LNCAP (cell line): ENCODE results near the gene CBX4.

ENCODE experiments used
- TF ChIP-seq, protein P1 (sequence below): fragments of 450-650 bp; IDR thresholded peaks from 2 replicates; pipeline ENCODE4 v1.5.1; 2017; ENCODE audit warnings: mild to moderate bottlenecking

Gene CBX4

DNA sequence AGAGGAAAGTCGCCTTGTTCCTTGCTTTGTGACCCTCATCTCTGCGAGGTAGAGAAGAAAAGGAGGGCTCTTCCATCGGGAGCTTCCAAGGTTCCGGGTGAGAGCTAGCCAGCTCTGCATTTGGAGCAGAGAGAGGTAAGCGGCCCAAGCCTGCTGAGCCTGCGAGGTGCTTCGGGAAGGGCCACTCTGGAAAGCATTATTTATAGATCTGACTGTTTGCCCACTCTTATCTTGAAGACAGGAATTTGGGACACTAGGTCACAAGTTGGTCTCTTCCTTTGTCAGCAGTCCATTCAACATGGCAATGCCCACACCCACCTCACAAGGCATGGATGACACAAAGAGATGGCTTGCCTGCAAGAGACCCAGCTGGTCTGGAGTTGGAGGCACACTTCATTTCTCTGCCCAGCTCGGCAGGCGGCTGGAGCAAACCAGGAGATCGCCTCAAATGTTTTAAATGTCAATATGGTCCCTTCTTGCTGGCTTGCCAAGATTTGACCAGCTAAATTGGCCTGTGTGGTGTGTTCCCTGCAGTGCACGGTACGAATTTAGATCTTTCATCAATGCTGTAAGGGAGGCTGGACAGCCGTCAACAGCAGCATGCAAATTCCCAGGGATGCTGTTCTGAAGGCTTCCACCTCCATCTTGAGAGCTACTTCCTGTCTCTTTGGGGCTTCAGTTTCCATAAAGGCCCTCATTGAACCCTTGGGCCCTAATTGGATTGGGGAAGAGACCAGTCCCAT is 19.5 kb downstream of the CBX4 start:
- TF ChIP-seq, protein P1, sequence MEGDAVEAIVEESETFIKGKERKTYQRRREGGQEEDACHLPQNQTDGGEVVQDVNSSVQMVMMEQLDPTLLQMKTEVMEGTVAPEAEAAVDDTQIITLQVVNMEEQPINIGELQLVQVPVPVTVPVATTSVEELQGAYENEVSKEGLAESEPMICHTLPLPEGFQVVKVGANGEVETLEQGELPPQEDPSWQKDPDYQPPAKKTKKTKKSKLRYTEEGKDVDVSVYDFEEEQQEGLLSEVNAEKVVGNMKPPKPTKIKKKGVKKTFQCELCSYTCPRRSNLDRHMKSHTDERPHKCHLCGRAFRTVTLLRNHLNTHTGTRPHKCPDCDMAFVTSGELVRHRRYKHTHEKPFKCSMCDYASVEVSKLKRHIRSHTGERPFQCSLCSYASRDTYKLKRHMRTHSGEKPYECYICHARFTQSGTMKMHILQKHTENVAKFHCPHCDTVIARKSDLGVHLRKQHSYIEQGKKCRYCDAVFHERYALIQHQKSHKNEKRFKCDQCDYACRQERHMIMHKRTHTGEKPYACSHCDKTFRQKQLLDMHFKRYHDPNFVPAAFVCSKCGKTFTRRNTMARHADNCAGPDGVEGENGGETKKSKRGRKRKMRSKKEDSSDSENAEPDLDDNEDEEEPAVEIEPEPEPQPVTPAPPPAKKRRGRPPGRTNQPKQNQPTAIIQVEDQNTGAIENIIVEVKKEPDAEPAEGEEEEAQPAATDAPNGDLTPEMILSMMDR, result no peak

DNA sequence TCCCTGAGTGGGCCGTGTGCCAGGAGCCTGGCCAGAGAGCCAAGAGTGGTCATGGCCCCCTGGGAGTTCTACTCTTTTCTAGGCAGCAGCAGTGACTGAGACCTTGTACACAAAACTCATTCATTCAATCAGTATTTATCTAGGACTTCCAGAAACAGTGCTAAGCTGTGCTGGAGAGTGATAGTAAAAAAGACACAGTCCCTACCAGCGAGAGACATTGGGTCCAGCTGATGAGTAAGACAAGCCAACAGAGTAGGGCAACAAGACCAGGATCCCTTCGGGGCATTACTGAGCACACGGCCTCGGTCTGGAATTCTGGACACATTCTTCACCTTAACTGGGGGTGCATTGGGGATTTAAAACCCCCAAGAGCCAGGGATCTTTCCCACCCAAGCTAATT is 20.2 kb downstream of the CBX4 start:
- TF ChIP-seq, protein P1, result no peak

DNA sequence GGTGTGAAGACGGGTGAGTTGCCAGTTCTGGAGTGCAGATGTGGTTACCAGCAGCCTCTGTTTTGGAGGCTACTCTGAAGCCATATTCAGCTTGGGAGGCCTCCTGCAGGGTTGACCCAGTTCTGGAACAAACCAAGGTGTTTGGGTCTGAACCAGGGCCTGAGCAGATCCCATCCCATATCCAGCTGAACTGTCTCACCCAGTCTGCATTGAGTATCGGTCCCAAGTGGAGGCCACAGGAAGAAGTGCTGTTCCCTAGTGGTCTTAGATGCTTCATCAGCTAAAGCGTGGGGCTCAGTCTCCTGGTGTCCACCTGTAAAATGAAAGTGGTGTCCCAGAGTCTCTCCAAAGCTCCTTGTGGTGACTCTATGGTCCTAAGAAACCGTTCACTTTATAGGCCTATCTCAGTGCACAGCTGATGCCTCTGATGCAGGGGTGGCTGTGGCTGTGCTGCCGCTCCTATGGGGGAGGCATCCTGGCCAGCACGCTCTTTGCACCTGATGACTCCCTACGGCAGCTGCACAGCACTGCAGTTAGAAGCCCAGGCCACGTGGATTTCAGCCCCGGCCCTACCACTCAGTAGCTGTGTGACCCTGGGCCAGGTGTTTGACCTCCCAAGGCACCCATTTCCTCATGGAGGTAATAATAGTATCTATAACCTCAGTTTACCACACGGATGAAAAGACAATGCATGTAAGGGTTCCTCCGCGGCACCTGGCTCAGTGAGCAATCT is 21.0 kb downstream of the CBX4 start:
- TF ChIP-seq, protein P1, result no peak

DNA sequence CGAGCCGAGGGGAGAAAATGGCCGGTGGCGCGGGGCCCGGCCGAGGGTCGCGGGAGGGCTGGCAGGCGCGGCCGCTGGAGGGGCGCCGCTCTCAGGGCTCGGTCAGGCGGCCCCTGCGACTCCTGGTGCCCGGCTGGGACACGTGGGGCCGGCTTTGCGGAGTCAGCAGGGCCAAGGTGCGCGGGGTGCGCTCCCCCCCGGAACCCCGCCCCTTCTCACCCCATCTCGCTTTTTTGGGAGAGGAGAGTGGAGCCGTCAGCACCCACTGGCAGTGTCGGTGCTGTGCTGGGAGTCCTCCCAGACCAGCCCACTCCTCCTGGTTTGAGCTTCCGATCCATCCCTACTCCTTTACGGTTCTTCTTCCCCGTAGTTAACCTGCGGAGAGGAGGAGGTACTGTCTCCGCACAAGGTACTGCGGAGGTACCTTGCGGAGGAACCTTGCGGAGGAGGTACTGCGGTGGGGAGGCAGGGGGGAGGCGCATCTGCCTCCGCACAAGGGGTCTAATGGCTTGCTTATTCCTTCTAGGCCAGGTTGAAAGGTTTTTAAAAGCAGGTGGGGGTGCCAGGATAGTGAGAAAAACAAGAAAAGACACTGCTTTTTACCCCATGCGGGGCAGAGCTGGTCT is 23.3 kb downstream of the CBX4 start:
- TF ChIP-seq, protein P1, result no peak

DNA sequence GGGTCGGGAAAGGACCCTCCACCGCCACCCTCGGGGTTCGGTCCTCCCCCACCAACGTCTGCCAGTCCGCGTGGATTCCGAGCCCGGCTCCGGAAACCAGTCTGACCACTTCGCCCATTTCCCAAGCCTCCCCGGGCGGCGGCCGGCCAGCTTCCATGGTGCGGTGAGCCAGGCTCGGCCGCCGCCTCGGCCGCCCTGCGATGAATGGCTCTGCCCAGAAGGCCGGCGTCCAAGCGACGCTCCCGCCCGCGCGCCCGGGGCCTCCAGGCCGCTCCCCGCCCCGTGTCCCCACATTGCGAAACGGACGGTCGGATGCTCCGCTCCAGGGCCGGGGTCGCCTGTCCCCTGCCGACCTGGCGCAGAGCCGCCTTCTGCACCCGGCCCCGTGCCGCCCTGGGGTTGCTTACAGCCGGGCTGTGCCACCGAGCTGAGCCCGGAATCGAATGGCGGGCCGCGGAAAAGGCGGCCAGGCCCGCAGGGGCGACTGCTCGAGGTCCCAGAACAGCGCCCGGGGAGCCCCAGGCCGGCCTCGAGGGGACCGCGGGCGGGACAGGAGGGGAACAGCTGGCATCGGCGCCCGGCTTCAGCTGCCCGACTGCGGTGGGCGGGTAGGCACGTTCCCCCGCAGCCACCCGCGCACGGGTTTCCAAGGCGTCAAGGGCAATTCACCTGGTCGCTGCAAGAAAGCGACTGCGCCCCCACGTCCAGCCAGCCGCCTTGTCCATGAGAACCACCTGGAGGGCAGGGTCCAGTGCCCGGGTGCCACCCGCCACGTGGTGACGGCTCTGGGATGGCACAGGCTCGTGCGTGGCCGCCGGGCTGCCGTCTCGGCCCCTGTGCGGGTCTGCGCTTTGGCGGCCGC is 24.0 kb downstream of the CBX4 start:
- TF ChIP-seq, protein P1, result no peak

DNA sequence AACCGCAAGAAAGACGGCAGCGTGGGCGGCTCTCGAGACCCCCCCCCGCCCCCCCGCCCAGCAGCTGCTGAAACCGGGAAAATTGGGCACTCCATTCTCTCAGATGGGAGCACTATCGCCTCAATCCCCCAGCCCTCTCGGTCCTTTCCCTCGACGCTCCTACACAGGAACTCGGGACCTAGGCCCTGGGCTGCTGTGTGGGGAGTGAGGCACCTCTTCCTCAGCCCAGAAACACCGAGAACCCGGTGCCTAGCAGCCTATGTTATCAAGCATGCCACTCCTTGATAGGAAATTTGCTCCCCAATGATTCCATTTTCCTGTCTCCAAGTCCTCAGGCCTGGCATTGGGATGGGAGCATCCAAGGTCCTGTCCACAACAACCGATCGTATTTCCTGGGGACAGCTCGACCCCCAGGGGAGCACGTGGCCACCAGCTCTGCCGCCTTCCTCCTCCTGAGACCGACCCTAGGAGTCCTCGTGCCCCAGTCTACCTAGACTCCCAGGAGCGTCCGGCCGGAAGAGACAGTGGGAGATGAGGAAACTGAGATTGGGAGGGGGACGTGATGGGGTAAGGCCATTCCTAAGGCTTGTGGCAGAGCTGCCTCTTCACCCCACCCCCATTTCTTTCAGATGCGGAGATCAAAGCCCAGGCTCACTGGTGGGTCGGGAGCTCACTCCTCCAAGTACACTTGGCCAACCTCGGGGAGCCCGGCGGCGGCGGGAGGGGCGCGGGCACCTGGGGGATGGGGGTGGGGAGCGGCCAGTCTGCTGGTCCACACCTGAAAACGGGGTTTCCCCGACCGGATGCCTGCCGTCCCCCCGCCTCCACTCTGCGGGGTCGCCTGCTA is 24.9 kb downstream of the CBX4 start:
- TF ChIP-seq, protein P1, result no peak
